Stimulated activated CD8-positive, alpha-beta memory T cell treated with anti-CD3 and anti-CD28 coated beads, Interleukin-12 subunit alpha, Interleukin-12 subunit beta, amount 100 ng/mL, for 1 hour (primary cell): ENCODE measurements around the gene MRPL28.
"Not testable (repeated sequence)": the region's sequence is repeated elsewhere in the genome, so short reads cannot be mapped to it uniquely, and the experiment has no call there.

Experiments used
- DNase-seq: peaks from one replicate; pipeline ENCODE4 v3.0.0-alpha.2; 2020; ENCODE audit warnings: low read depth

The MRPL28 gene

DNA sequence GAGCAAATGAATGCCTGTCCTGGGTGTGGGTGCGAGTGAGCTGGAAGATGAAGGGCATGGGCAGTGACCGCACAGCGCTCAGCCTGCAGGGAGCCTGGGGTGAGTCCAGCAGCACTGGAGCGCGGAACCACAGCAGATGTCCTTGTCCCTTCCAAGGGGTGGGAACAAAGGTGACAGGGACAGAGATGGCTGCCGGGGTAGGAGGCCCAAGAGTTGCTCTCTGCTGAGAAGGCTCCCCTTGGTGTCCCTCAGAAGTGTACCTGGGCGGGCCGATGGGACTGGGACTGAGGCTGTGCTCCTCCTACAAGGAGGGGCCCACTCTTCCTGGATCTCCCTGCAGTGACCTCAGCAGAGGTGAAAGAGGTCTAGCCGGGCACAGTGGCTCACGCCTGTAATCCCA is 19.0 kb upstream of the MRPL28 start:
- no peak for DNase-seq

GRCh38 chr16:387761-388666 is 17.7 kb upstream of the MRPL28 start:
- DNase-seq, result not testable (repeated sequence)

GRCh38 chr16:386641-387156 is 16.4 kb upstream of the MRPL28 start:
- DNase-seq, result no peak

- peak; percentile 22 for DNase-seq
Measured at GRCh38 chr16:383326-384051, 13.2 kb upstream of the MRPL28 start.

GRCh38 chr16:381789-382717 is 11.7 kb upstream of the MRPL28 start, which contains the start of gene PGAP6:
PGAP6 (minus strand) TSS chr16:381978; CDS start chr16:381821, 157 bp downstream.
- peak; percentile 57 for DNase-seq

- no peak for DNase-seq
Measured at GRCh38 chr16:381012-381788, 10.9 kb upstream of the MRPL28 start.

DNA sequence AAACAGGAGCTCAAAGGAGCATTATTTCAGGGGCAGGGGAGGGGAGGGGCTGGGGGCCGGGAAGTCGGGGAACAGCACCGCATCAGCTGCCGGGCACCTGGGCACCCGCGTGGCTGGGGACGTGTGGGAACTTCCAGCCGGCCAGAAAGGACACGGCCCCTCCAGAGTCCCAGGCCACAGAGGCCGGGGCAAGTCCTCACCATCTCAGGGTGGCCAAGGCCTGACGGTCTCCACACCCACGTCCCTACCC is 10.3 kb upstream of the MRPL28 start:
- no peak for DNase-seq

DNA sequence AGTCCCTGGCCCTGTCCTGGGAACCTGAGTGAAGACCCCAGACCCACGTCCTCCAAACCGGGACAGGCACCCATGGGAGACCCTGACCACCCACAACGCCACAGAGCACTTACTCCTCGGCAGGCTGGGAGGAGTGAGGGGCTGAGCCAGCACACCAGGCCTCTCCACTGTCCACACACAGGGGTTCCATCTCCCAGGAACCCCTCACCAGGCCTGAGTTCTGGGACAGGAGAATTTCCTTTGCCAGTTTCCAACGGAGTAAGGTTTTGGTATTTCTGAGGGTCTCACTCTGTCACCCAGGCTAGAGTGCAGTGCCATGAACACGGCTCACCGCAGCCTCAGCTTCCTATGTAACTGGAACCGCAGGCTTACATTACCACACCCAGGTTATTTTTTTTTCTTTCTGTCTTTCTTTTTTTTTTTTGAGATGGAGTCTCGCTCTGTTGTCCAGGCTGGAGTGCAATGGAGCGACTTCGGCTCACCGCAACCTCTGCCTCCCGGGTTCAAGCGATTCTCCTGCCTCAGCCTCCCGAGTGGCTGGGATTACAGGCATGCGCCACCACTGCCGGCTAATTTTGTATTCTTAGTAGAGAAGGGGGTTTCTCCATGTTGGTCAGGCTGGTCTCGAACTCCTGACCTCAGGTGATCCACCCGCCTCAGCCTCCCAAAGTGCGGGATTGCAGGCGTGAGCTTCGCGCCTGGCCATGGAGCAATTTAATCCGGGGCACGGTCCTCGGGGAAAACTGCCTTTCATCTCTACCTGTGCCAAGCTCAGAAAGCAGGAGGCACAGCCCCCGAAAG is 9.8 kb upstream of the MRPL28 start:
- DNase-seq, result no peak

GRCh38 chr16:379183-379960 is 9.0 kb upstream of the MRPL28 start:
- DNase-seq, result no peak

DNA sequence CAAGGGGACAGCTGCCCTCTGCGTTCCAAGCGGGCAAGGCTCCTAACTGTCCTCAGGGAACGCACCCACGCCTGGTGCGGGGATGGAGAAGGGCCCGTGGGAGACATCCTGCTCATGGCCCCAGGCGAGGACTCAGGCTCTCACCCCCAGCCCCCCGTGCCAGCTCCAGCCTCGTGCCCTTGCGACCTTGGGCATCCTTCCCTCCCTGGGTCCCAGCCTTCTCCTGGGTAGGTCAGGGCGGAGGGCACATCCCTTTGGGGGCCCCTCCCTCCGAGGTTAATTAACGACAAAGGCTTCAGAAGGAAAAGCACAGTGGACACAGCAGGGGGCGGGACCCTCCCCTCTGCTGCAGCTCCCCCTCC is 8.5 kb upstream of the MRPL28 start:
- no peak for DNase-seq

DNA sequence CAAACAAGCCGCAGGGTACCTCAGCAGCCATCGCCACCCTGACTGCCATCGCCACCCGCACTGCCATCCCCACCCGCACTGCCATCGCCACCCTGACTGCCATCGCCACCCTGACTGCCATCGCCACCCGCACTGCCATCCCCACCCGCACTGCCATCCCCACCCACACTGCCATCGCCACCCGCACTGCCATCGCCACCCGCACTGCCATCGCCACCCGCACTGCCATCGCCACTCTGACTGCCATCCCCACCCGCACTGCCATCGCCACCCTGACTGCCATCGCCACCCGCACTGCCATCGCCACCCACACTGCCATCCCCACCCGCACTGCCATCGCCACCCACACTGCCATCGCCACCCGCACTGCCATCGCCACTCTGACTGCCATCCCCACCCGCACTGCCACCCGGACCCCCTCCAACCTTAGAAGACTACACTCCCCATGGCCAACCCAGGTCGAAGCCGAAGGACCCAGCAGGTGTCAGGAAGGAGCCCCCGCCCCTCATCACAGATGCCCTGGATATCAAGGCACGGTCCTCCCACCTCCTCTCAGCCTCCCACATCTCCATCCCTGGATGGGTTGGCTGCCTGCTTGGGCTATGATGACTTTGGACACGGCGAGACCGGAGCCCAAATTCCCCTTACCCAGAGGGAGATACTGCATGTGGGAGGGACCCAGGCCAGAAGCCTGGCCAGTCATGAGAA is 7.9 kb upstream of the MRPL28 start:
- not testable (repeated sequence) for DNase-seq

DNA sequence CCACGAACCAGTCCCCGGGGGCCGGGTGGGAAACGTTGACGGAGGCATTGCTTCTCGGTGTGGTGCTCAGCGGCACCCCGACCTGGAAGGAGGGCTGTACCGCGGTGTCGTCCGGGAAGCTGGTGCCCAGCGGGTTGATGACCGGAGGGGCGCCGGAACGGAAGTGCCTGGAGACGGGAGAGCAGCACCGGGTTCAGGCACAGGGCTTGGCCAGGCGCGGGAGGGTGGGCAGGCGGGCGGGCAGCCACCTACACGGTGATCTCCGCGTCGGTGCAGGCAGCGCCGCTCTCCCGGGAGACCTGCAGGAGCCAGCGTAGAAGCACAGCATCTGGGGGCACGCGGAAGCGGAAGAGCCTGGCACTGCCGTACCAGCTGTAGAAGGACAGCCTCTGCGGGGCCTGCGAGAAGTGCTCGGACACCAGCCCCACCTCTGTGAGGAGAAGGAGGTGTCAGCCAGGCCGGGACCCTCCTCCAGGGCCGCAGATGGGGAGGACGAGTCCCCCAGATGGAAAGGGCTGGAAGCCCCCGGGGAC is 7.1 kb upstream of the MRPL28 start:
- DNase-seq, result no peak

- no peak for DNase-seq
Measured at GRCh38 chr16:376817-377418, 6.6 kb upstream of the MRPL28 start.

DNA sequence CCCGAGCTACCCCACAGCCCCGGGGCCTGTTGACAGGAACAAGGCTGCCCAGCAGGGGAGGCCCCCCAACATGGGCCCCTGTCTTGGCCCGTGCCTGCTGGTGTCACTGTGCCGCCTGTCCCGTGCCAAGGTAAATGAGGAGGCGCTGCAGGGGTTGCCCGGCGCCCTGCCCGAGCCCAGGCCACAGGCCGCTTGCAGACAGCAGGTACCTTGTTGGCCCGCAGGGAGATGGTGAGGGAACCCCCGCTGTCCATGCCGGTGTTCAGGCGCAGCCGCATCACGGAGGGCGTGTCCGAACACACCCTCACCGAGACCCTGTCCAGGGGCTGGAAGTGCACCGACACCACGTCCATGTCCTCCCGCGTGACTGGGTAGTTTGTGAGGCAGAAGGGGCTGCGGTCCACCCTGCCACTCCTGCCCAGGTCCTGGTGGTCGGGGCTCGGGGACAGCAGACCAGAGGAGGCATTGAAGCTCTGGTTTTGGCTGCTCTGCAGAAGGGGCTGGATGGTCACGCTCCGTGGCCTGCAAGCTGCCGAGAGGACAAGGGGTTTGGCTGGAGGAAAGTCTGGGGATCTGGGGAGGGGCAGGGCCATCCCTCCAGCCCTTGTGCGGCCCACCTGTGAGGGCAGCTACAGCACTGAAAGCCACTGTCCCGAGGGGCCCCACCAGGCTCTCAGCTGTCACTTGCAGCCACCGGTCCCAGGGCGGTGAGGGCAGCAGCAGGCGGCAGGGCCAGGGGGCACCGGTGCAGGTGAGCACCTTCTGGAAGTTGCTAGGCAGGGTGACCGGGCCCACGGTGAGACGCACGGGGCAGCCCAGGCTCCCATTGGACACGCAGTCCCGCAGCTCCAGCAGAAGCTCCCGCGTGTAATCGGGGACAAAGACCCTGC is 5.8 kb upstream of the MRPL28 start:
- no peak for DNase-seq

- DNase-seq, result no peak
Measured at GRCh38 chr16:375212-375611, 4.9 kb upstream of the MRPL28 start.

- no peak for DNase-seq
Measured at GRCh38 chr16:374616-374926, 4.2 kb upstream of the MRPL28 start.

- no peak for DNase-seq
Measured at GRCh38 chr16:373848-374615, 3.7 kb upstream of the MRPL28 start.
